WTC11 (cell line): ENCODE measurements around the gene ABI2. TPM values are rescaled to one million over a fixed set of nuclear protein-coding genes. Genes with fewer than 3 reads are reported as not detected.
A peak's percentile ranks its signal among the peaks of the same experiment; 100 is the strongest.

Experiments
- ATAC-seq: fragments of 200-7000 bp; cut with Tn5 transposase; 2 replicates; pipeline ENCODE4 v1.10.0; 2021; ENCODE audit warnings: mild to moderate bottlenecking, moderate library complexity
- CTCF ChIA-PET: fragments of 300-600 bp; sonication (Branson Sonifier 250); formaldehyde crosslinking; loops from one replicate; lab custom pipeline; 2021; ENCODE audit warnings: antibody characterized with exemption; lab: Charles Lee
- POLR2A ChIA-PET: fragments of 350-600 bp; sonication (Branson Sonifier 250); formaldehyde crosslinking; loops from one replicate; lab custom pipeline; 2021; ENCODE audit warnings: antibody characterized with exemption; lab: Charles Lee
- DNase-seq: peaks from one replicate; pipeline ENCODE4 v3.0.0; 2021; ENCODE audit warnings: low spot score
- H3K27ac Mint-ChIP-seq: 2 replicates; pipeline ENCODE4 v1.8.0; 2021; ENCODE audit warnings: mixed read lengths
- H3K27me3 Mint-ChIP-seq: 2 replicates; pipeline ENCODE4 v1.8.0; 2021; ENCODE audit warnings: low read depth, mild to moderate bottlenecking, moderate library complexity, mixed read lengths
- H3K36me3 Mint-ChIP-seq: 2 replicates; pipeline ENCODE4 v1.8.0; 2021; ENCODE audit warnings: mixed read lengths
- H3K4me1 Mint-ChIP-seq: 2 replicates; pipeline ENCODE4 v1.8.0; 2022; ENCODE audit warnings: mixed read lengths
- H3K4me3 Mint-ChIP-seq: 2 replicates; pipeline ENCODE4 v1.8.0; 2021; ENCODE audit warnings: mild to moderate bottlenecking, moderate library complexity, mixed read lengths
- H3K9me3 Mint-ChIP-seq: 2 replicates; pipeline ENCODE4 v1.8.0; 2021; ENCODE audit warnings: mixed read lengths
- AR ChIP-seq: fragments of 250-450 bp; sonication (Bioruptor Pico); IDR thresholded peaks from 2 replicates; pipeline ENCODE4 v1.9.0; 2021; ENCODE audit warnings: mild to moderate bottlenecking
- ARID4B ChIP-seq: sonication (generic); formaldehyde crosslinking; IDR thresholded peaks from 2 replicates; pipeline ENCODE4 v1.8.0; 2023; ENCODE audit warnings: missing genetic modification reagents, mild to moderate bottlenecking, borderline replicate concordance
- ATF3 ChIP-seq: sonication (generic); formaldehyde crosslinking; conservative IDR thresholded peaks from 2 replicates; pipeline ENCODE4 v1.8.1; 2022; ENCODE audit warnings: mild to moderate bottlenecking, missing genetic modification reagents
- E2F5 ChIP-seq: sonication (generic); formaldehyde crosslinking; IDR thresholded peaks from 2 replicates; pipeline ENCODE4 v1.8.1; 2022; ENCODE audit warnings: mild to moderate bottlenecking, moderate library complexity, missing genetic modification reagents
- ETV6 ChIP-seq: sonication (generic); formaldehyde crosslinking; IDR thresholded peaks from 2 replicates; pipeline ENCODE4 v1.8.1; 2022; ENCODE audit warnings: mild to moderate bottlenecking, missing genetic modification reagents
- FOXP1 ChIP-seq: sonication (generic); formaldehyde crosslinking; IDR thresholded peaks from 2 replicates; pipeline ENCODE4 v1.8.0; 2022; ENCODE audit warnings: missing genetic modification reagents, mild to moderate bottlenecking, moderate library complexity, borderline replicate concordance
- GRHL2 ChIP-seq: fragments of 250-450 bp; sonication (Bioruptor Pico); IDR thresholded peaks from 2 replicates; pipeline ENCODE4 v1.8.0; 2022; ENCODE audit warnings: mild to moderate bottlenecking, moderate library complexity; ENCODE audit not compliant: insufficient replicate concordance, severe bottlenecking
- HMGA2 ChIP-seq: fragments of 250-450 bp; sonication (Bioruptor Pico); IDR thresholded peaks from 2 replicates; pipeline ENCODE4 v1.4.0; 2021; ENCODE audit warnings: mild to moderate bottlenecking, moderate library complexity
- HMGXB4 ChIP-seq: sonication (generic); formaldehyde crosslinking; IDR thresholded peaks from 2 replicates; pipeline ENCODE4 v1.8.1; 2023; ENCODE audit warnings: mild to moderate bottlenecking, moderate library complexity, missing genetic modification reagents
- IRF2 ChIP-seq: sonication (generic); formaldehyde crosslinking; IDR thresholded peaks from 2 replicates; pipeline ENCODE4 v1.8.0; 2022; ENCODE audit warnings: low read depth, missing genetic modification reagents, borderline replicate concordance
- JUN ChIP-seq: sonication (generic); formaldehyde crosslinking; IDR thresholded peaks from 2 replicates; pipeline ENCODE4 v1.8.0; 2023; ENCODE audit warnings: mild to moderate bottlenecking, missing genetic modification reagents
- KAT7 ChIP-seq: sonication (generic); formaldehyde crosslinking; IDR thresholded peaks from 2 replicates; pipeline ENCODE4 v1.8.1; 2023; ENCODE audit warnings: missing genetic modification reagents, mild to moderate bottlenecking, borderline replicate concordance
- MYBL2 ChIP-seq: sonication (generic); formaldehyde crosslinking; IDR thresholded peaks from 2 replicates; pipeline ENCODE4 v1.8.1; 2023; ENCODE audit warnings: mild to moderate bottlenecking, moderate library complexity, missing genetic modification reagents
- NFE2L1 ChIP-seq: sonication (generic); formaldehyde crosslinking; IDR thresholded peaks from 2 replicates; pipeline ENCODE4 v1.8.1; 2023; ENCODE audit warnings: missing genetic modification reagents
- RELA ChIP-seq: sonication (generic); formaldehyde crosslinking; IDR thresholded peaks from 2 replicates; pipeline ENCODE4 v1.8.1; 2022; ENCODE audit warnings: missing genetic modification reagents, mild to moderate bottlenecking, borderline replicate concordance
- STAT6 ChIP-seq: sonication (generic); formaldehyde crosslinking; conservative IDR thresholded peaks from 2 replicates; pipeline ENCODE4 v1.8.1; 2023; ENCODE audit warnings: mild to moderate bottlenecking, low read depth, missing genetic modification reagents, moderate library complexity
- TCF7 ChIP-seq: sonication (generic); formaldehyde crosslinking; IDR thresholded peaks from 2 replicates; pipeline ENCODE4 v1.8.0; 2022; ENCODE audit warnings: mild to moderate bottlenecking, low read depth, missing genetic modification reagents, moderate library complexity
- ZNF232 ChIP-seq: sonication (generic); formaldehyde crosslinking; IDR thresholded peaks from 2 replicates; pipeline ENCODE4 v1.8.0; 2022; ENCODE audit warnings: mild to moderate bottlenecking, missing genetic modification reagents
- ZNF263 ChIP-seq: sonication (generic); formaldehyde crosslinking; IDR thresholded peaks from 2 replicates; pipeline ENCODE4 v1.8.1; 2022; ENCODE audit warnings: low read depth, mild to moderate bottlenecking, moderate library complexity, missing genetic modification reagents
- ZNF317 ChIP-seq: sonication (generic); formaldehyde crosslinking; IDR thresholded peaks from 2 replicates; pipeline ENCODE4 v1.8.1; 2023; ENCODE audit warnings: low read depth, mild to moderate bottlenecking, moderate library complexity, missing genetic modification reagents, borderline replicate concordance
- total RNA-seq: library from RNA; stranded (reverse); gene quantifications from 3 replicates; pipeline ENCODE4 v1.2.3, GENCODE V29; 2021

ABI2 gene
- total RNA-seq, 1 experiment from 2014 or later: 121 TPM

- H3K36me3 Mint-ChIP-seq: no peaks in the 10 kb centered on the region
- no peak overlapping the region for H3K4me3 Mint-ChIP-seq
- no peaks in the 10 kb centered on the region for H3K27me3 Mint-ChIP-seq
- DNase-seq: no peak
- no peaks in the 10 kb centered on the region for H3K9me3 Mint-ChIP-seq
- ChIA-PET CTCF (interaction anchor here (2.1 kb wide), 1 partner anchor 346 kb away, joined by 13 read pairs; no protein-coding TSS in a partner anchor), POLR2A (no interaction called here)
- ATAC-seq: peak; percentile 78
- no peaks in the 10 kb centered on the region for H3K4me1 Mint-ChIP-seq
- H3K27ac Mint-ChIP-seq: no peak overlapping the region
- TF ChIP-seq AR: no peak
- TF ChIP-seq ZNF263 (CRISPR knock-in tag): no peak
- TF ChIP-seq RELA (CRISPR knock-in tag): no peak
- TF ChIP-seq ETV6 (CRISPR knock-in tag): no peak
- TF ChIP-seq ZNF317 (CRISPR knock-in tag): no peak
- no peak for TF ChIP-seq IRF2 (CRISPR knock-in tag)
- no peak for TF ChIP-seq HMGXB4 (CRISPR knock-in tag)
Observed at GRCh38 chr2:203470371-203470770, 142.2 kb downstream of the ABI2 start.

GRCh38 chr2:203471323-203471722 lies 143.1 kb downstream of the ABI2 start:
- POLR2A ChIA-PET: no interaction called here
- no peaks in the 10 kb centered on the region for H3K36me3 Mint-ChIP-seq
- no peak for ATAC-seq
- CTCF ChIA-PET: no interaction called here
- DNase-seq: no peak
- no peak for TF ChIP-seq STAT6
- TF ChIP-seq ZNF232: no peak
- no peak for TF ChIP-seq MYBL2 (CRISPR knock-in tag)
- no peak for TF ChIP-seq E2F5 (CRISPR knock-in tag)
- TF ChIP-seq GRHL2 (CRISPR knock-in tag): no peak
- TF ChIP-seq ATF3 (CRISPR knock-in tag): no peak
- TF ChIP-seq KAT7 (CRISPR knock-in tag): no peak
- TF ChIP-seq ZNF317 (CRISPR knock-in tag): no peak
- no peak for TF ChIP-seq TCF7
- no peak for TF ChIP-seq JUN (CRISPR knock-in tag)
- no peak for TF ChIP-seq ARID4B (CRISPR knock-in tag)
- no peak for TF ChIP-seq FOXP1 (CRISPR knock-in tag)
- no peak for TF ChIP-seq NFE2L1 (CRISPR knock-in tag)
- TF ChIP-seq HMGA2 (CRISPR knock-in tag): no peak
- H3K4me3 Mint-ChIP-seq: no peak overlapping the region
- no peaks in the 10 kb centered on the region for H3K4me1 Mint-ChIP-seq
- no peaks in the 10 kb centered on the region for H3K27me3 Mint-ChIP-seq
- H3K9me3 Mint-ChIP-seq: no peaks in the 10 kb centered on the region
- H3K27ac Mint-ChIP-seq: no peak overlapping the region
